ENCODE data around the gene ARHGEF4.

The ARHGEF4 gene

DNA sequence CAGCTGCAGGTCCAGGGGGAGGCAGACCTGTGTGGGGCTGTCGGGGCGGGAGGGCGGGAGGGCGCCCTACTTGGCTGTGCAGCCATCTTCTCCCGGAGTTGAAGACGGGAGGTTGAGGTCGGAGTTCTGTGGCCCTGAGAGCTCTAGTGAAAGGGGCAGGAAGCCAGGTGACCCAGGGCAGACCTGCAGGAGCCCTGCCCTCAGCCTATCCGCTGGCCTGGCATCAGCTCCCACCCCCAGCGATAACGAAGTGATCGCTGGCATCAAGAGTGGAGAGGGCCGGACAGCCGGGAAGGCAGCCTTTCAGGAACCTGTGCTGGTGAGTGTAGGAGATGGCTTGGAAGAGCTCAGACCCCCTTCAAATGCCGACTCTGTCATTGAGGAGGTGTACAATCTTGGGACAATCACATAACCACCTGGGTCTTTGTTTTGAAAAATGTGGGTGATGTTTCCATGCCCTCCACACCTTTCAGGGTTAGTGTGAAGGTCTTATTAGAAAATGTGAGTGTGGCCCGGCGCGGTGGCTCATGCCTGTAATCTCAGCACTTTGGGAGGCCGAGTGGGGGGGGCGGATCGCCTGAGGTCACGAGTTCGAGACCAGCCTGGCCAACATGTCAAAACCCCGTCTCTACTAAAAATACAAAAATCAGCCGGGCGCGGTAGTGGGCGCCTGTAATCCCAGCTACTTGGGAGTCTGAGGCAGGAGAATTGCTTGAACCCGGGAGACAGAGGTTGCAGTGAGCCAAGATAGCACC lies 1.3 kb downstream of the ARHGEF4 start:
- DNase-seq: no peak

DNA sequence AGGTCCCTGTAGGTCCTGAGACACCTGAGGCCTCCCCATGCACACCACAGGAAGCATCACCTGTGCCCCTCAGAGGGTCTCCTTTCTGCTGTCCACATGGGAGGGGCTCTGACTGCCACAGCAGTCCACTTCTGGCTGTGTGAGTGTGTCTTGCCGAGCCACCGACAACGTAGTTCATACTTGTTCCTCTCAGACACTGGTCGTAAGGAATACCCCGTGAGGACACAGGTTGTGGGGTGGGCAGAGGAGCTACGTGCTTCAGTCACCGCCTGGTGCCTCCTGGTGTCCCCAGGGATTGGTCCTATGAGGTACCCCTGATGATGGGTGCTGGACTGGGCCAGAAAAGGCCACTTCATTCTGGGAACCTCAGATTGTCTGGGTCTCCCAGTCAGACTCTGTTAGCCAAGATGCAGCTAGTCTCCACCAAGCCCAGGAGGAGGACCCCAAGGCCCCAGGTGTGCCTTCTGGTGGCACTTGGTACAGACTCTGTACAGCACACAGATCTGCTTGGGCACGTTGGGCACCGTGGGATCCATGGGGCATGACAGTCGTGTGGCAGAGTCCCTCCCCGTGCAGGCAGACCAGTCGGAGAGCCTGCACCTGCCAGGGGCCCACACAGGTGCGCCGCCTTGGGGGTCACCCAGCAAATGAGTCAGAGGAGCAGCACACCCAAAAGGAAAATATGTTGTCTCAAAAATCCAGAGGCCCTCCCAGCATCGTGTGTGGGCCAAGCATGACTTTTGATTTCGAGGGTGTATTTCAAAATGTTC lies 2.5 kb downstream of the ARHGEF4 start:
- DNase-seq: no peak

DNA sequence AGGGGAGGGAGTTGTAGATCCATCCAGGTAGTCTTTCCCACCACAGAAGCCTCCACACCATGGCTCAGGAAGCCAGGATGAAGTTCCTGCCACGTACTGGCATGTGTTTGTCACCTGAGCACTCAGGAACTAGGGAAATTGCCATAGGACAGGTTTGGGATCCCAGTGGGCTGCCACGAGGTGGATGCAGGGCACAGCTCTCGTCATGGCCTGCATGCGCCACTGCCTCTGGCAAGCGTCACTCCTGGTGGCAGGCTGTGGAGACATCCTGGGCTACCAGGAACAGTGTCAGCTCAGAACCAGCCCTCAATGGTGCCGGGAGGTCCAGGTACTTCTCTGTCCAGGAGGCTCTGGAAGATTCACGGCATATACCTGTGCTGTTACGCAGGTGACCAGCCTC lies 3.8 kb downstream of the ARHGEF4 start:
- DNase-seq: no peak

DNA sequence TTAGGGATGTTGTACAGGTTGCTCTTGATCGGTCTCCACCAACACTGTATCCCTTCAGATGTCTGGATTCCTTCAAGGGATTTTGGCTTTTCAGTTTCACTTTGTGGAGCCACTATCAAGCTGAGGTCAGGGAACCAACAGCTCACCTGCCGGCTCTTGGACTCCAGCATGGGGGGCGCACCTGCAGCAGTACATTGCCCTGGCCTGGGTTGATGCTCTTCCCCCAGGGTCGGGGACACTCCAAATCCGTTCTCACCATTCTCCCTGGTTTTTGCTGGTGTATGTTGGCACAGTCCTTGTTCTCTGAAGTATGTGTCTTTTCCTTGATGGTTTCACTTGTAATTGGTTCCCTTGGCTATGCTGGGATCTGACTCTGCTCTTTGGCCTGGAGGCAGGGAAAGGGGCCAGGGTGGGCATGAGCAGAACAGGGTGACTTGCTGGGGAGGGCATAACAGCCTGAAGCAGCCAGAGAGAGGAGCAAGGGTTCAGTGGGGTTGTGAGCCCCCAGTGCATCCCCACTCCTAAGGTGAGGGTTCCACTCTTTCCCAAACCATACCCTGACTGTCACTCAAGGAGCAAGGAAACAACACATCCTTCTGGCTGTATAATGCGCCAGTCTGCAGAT lies 5.1 kb downstream of the ARHGEF4 start:
- no peak for DNase-seq

DNA sequence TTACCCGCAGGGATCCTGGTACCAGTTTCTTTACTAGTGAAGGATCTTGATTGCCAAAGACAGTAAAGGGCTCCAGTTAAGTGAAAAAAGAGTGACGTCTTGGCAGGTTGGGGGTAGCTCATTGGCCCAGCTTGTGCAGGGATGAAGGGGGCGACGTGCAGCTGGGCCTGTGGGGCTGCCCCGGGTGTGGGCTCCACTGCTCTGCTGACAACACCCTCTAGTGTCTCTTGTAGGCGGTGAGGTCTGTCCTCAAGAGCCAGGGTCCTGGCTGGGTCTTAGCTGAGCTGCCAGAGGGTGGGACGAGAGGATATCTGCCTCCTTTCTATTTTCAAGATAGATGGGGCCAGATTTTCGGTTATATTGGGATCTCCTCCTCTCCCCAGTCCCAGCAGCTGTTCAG lies 6.1 kb downstream of the ARHGEF4 start:
- no peak for DNase-seq

DNA sequence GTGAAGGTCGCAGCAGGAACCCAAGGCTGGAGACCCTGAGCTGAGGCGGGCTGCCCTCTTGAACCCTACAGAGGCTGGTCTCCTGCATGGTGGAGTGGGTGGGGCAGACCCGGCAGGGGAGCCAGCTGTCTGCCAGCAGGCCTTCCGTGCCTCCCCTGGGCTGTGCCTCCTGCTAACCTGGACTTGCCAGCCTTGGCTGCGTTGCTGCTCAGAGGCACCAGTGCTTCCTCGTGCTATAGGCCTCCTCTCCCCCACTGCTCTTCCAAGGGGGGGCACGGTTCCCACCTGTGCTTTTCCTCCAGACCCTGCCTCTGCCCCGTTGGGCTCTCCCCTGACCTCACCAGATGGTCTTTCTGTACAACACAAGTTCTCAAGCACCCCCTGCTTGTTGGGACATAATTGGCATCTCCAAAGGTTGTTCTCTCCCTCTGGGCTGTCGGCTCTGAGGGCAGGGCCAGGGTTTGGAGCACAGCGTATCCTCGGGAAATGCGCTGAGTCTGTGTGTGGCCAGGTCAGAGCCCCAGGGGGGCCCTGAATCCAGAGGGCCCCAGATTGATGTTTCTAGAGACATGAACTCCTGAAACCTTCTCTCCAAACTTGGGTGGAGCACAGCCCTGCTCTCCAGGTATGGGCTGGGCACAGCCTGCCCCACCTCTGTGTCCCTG lies 6.7 kb downstream of the ARHGEF4 start:
- no peak for DNase-seq

DNA sequence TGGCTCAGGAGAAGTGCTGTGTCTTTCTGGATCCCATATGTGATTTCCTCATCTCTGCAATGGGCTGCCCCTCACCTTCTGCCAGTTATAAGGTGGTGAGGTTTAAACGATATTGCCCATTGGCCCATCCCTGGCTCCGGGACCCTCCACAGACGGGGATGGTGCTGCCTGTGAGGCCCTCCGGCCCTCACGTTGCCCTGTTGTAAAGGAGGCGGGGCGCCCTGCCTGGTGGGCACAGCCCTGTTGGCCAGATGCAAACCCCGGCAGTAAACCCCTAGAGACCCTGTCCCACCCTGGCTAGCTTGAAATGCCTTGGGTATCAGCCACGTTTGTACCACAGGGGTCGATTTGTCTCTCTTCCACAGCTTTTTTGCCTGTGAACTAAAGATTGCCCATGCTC lies 7.4 kb downstream of the ARHGEF4 start:
- no peak for DNase-seq

DNA sequence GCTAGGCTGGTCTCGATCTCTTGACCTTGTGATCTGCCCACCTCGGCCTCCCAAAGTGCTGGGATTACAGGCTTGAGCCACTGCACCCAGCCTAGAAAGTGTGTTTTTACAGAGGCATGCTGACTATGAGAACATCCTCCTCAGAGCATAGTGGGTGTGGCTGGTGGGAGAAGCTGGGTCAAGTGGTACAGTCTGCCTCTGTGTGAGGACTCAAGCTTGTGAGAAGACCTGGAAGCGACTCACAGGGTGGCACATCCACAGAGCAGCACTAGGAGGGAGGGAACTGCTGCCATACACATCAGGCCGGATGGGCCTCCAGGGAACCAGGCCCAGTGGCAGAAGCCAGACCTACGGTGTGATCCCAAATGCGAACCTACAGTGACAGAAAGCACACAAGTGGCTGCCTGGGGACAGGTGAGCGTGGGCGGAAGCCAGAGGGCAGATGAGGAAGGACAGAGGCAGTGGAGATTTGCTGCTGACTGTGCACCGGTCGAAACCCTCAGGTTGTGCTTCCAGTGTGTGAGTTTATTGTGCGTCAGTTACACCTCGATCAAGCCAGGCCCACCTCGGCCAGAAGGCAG lies 8.9 kb downstream of the ARHGEF4 start:
- DNase-seq: no peak

DNA sequence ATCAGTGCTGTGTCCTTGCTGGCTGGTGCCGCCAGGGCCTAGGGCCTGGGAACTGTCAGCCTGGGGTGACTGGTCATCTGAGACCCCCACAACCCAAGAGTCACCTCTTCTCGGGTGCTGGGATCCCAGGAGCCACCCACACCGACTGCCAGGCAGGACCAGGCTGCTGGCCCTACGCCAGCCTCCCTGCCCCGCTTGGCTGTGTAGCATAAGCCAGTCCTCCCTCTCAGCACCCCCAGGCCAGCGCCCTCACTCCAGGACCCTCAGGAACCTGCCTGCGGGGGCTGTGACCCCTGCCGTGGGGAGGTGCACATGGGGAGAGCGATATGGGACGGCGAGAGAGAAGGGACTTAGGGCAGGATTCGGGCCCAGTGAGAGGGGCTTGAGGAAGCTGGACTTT lies 9.5 kb downstream of the ARHGEF4 start:
- DNase-seq: no peak

DNA sequence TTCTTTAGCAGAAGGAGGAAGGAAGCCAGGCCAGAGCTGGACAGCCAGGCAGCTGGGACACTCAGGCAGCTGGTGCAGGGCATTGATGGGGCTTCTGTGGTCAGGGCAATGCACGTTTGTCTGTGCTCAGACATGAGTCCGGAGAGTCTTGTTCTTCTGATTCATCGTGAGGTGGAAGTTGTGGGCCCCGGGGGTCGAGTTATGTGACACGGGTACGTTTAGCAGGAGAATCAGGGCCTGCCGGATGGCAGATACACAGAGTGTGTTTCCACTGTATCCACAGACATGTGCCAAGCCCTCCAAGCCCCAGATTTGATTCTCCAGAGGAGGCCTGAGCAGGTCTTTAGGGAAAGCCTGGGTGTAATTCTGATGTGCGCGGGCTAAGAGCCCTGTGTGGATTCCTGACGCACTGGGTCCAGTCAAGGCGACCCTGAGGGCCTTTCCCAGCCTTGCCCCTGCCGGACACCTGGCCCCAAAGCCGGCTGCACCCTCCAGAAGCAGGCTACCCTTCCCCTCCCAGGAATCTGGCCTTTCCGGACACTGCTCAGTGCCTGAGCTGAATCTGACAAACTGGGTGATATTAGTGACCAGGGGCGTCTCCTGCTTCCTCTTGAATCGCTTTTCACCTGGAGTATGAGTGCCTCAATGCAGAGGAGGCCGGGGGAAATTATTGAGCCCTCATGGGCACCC lies 10.1 kb downstream of the ARHGEF4 start:
- no peak for DNase-seq

DNA sequence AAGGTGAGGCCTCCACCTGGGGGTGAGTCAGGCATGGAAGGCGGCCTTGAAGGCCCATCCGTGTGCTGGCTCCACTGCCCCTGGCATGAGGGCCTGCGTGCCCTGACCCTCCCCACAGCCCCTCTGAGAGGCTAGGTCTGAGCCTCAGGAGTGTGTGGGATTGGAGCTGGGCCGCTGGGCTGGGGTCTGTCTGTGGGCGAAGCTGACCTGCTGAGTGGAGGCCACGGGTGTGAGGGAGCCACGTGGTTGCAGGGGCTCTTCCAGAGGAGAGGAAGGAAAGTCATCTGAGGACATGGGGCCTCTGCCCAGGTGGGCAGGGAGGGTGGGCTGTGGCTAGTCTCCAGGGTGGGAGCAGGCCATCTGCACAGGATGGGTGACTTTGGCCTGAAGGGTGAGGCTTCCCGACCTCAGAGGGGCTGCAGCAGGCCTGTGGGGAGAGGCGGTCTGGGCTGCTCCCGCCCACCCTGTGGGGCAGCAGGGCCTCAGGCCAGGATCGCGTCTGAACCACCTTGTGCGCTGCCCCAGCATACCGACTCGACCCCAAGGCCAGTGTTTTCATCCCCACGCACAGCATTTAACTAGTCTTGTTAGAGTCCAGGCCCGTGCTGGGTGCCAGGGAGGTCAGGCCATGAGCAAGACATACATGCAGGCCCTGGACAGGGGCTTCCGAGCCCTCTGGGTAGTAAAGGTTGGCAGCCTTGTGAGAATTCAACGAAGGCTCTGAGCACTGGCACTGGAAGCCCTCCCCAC lies 11.2 kb downstream of the ARHGEF4 start:
- DNase-seq: no peak

DNA sequence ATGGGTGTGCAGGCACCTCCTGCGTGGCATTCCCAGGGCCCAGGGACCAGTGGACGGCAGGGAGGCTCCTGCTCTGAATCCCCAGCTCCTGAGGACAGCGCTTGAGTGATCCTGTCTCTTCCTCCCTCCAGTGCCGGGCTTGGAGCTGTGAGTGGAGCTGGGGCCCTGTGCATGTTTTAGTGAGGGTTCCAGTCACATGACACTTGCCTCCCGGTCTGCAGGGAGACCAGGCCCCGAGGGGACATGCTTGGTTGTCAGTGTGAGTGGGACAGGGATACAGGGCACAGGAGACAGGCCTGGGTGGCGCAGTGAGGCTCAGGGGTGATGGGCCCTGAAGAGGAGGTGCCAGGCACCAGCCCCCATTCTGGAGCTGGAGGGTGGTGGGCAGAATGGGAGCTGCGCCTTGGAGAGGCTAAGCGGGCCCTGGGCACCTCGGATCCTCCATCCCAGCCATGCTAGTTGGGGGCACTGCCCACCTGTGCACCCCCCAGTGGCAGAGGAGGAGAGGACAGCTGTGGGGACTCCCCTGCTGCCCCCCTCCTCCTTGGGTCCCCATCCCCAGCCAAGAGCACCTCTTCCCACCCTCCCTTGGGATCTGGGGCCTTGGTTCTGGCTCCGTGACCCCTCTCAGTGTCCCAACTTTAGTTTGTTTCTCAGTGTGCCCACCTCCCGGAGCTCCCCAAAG lies 12.0 kb downstream of the ARHGEF4 start:
- DNase-seq: no peak

DNA sequence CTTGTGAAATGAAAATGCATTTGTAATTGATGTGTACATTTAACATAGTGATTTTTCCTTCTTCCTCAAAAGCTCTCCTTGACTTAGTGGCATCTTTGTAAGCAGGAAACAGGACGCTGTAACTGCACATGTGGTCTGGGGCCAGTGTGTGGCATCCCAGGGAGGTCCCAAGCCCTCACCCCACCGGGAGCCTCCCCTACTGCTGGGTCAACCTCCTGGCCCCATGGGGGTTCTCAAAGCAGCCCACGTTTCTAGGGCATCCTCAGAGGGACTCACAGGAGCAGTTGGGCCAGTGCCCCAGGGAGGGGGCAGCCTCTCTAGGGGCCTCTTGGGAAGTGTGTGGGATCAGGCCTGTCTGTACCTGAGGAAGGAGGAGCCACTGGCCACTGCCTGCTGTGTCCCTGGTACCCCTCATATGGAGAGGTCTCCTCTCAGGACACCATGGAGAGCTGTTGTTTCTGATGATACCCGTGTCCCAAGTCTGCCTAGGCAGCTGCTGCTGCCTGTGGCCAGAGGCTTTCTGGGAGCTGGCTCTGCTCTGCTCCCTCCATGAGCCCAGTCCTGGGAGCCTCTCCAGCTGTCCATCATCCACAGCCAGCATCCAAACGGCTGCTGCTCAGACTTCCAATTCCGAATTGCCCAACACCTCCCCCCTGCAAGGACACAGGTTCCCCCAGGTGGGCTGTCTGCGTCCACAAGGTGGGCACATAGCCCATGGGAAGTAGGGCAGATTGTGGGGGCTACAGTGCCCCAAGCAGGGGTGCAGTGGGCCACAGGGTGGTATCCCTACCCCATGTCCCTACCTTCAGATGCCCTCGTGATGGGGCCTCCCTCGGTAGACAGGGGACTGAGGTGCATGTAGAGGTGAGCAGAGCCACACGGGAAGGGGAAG lies 13.4 kb downstream of the ARHGEF4 start:
- DNase-seq: no peak

DNA sequence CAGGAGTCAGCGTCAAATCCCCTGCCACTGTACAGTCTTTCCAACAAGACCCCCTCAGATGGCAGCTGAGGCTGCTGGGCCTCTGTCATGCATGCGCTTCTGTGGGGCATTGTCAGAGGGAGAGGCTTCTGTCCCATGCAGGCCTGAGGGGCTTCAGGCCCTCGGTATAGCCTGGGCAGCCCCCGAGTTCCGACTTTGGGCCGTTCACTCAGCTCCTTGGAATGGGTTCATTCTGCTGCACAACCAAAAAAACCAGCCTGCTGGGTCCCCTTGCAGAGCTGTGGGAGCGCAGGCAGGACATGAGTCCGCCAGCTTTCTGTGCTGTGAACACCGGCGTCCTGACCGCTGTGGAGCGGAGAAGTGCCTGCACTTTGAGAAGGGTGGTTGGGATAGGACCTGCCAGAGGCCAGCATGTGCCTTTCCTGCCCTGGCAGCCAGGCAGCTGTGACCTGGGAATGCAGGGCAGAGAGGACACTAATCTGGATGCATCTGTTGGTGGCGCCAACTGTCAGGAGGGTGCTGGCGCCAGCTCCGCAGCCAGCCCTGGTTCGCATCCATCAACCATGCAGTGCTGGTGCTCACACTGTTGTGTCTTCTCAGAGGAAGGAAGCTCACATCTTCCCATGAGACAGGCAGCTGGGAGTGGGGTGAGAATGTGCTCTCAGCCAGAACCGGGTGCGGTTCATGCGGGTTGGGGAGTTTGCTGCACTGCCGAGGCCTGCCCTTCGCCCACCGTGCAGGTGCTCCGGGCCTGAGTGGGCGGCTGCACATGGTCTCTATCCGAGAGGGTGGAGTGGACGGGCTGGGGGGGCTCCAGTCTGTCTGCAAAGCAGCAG lies 14.3 kb downstream of the ARHGEF4 start:
- DNase-seq: no peak

DNA sequence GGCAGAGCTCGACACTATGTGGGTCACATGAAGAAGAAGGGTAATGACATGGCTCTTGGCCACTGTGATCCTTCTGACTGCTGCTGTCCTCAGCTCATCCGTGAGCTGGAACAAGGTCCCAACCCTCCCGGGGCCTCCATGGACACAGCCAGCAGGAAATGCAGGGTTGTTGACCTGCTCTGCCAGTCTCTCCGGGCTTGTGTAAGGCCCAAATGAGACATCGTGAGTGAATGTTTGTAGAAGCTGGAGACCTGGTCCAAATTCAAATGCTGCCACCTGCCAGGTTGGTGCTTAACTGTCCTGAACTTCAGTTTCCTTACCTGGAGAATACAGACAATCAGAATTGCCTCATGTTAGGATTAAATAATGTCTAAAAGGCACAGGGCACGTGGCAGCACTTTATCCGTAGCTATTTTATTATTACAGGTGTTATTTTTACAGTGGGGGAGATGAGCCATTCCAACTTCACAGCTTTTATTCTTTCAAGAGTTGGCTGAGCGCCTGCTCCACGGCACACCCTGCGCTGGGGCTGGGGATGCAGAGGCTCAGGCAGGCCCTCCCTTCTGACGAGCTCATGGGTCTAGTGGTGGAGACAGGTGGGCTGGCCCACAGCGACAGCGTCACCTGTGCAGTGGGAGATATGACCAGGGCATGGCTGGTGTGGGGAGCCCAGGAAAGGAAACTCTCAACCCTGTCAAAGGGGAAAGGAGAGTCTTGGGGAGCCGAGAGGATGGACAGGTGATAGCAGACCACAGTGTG lies 15.1 kb downstream of the ARHGEF4 start:
- no peak for DNase-seq

DNA sequence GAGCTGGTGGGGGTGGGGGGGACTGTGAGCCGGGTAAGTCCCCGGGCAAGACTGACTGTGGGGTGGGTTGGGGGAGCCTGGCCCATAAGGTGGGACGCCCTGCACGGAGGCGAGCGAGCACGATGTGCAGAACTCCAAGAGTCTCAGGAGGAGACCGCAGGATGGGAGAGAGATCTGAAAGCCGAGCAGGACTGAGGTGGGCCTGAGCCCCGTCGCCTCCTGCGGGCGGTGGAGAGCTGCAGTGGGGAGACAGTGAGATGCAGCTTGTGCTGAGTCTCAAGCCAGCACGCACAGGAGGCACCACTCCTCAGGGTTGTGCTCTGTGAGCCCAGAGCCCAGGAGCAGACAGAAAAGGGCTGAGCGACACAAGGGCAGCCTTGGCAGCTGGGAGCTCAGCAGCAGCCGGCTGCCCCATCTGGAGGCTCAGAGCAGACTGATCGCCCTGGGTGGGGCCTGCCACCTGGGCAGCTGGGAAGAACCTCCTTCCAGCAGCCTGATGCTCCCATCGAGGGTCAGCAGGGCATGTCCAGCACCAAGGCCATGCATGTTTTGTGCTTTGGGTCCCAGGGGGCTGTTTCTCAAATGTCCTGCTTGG lies 15.9 kb downstream of the ARHGEF4 start:
- DNase-seq: no peak

DNA sequence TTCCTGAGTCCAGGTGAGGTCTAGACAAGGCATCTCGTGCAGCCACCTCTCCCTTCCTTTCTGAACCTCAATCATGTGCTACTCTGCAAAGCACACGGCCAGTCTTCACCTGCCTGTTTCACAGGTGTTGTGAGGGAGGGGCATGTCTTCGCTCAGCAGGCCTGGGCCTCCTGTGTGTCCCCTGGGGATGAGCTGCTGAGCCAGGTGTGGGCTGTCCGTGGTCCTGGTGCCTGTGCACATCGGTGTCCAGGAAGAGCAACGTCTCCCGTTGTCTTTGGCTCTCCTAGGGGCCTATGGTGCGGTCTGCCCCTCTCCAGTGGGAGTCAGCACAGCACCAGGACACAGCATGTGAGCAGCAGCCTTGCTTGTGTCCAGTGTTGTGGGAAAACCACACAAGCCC lies 16.7 kb downstream of the ARHGEF4 start:
- no peak for DNase-seq

DNA sequence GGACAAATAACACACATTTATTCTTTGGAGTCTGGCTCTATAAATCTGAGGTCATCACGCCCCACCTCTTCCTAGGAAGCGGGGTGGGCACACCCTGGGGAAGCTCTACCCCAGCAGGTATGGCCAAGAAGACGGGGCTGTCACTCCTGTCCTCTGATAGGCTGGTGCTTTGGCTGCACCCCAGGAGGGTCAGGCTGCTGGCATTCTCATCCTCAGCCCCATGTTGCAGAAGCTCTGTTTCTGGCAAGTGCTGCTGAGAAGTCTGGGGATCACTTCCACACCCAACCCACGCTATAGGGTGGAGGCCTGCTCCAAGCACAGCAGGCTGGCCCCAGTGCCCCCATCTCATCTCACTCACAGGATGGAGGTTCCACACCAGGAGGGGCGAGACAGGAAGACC lies 17.6 kb downstream of the ARHGEF4 start:
- no peak for DNase-seq

Measured in retina (tissue), 1 donor.